Measurements from ENCODE around the gene BMS1.
"Not testable (repeated sequence)": the region's sequence is repeated elsewhere in the genome, so short reads cannot be mapped to it uniquely, and the experiment has no call there.

DNA sequence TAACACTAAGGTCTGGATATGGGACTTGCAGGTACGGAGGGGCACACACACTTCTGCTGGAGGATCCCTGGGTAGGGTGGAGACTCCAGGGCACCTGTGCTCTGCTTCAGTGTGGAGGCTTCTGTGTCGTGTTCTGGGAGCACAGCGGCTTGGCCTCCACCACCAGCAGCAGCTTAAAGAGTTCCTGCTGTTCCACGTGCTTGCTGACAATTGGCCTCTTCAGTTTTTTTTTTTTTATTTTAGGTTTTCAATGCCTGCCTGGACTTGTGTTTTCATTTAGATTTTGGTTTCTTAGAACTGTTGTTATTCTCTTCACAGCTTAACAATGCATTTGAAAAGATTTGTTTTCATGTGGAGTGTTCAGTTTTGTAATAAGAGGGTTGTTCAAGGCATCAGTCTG, 45.8 kb downstream of the BMS1 start:
- not testable (repeated sequence) for TF ChIP-seq EZH2 (IDR thresholded peaks at IDR 0.05; ENCODE audit: borderline replicate concordance, low read length)
- TF ChIP-seq, protein P1, sequence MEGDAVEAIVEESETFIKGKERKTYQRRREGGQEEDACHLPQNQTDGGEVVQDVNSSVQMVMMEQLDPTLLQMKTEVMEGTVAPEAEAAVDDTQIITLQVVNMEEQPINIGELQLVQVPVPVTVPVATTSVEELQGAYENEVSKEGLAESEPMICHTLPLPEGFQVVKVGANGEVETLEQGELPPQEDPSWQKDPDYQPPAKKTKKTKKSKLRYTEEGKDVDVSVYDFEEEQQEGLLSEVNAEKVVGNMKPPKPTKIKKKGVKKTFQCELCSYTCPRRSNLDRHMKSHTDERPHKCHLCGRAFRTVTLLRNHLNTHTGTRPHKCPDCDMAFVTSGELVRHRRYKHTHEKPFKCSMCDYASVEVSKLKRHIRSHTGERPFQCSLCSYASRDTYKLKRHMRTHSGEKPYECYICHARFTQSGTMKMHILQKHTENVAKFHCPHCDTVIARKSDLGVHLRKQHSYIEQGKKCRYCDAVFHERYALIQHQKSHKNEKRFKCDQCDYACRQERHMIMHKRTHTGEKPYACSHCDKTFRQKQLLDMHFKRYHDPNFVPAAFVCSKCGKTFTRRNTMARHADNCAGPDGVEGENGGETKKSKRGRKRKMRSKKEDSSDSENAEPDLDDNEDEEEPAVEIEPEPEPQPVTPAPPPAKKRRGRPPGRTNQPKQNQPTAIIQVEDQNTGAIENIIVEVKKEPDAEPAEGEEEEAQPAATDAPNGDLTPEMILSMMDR (IDR thresholded peaks at IDR 0.05; ENCODE audit: low read length), result not testable (repeated sequence)

Measured in OCI-LY1 (cell line).